Testis (tissue), 3 donors: ENCODE data around the gene INTS2. TPM values are rescaled to one million over a fixed set of nuclear protein-coding genes. Genes with fewer than 3 reads are reported as not detected.

Experiments used
- DNase-seq: peaks from one replicate; pipeline ENCODE4 v3.0.0-alpha.2; 2019
- H3K27ac ChIP-seq, 2 donors: fragments of 200-600 bp; sonication (generic); one replicate each; pipeline ENCODE4 v1.5.1; 2019
- H3K27me3 ChIP-seq: fragments of 200-600 bp; sonication (generic); one replicate; pipeline ENCODE4 v1.5.1; 2019
- H3K36me3 ChIP-seq: fragments of 200-600 bp; sonication (generic); one replicate; pipeline ENCODE4 v1.5.1; 2017; ENCODE audit warnings: low read depth; ENCODE audit errors: missing control alignments
- H3K4me1 ChIP-seq: fragments of 200-600 bp; sonication (generic); one replicate; pipeline ENCODE4 v1.5.1; 2019
- H3K4me3 ChIP-seq, 2 donors: fragments of 200-600 bp; sonication (generic); one replicate each; pipeline ENCODE4 v1.5.1; 2017 to 2019
- H3K9me3 ChIP-seq: fragments of 200-600 bp; sonication (generic); one replicate; pipeline ENCODE4 v1.5.1; 2017
- POLR2A ChIP-seq: fragments of 450-650 bp; IDR thresholded peaks from one replicate; pipeline ENCODE4 v1.6.1; 2017; ENCODE audit warnings: antibody characterized with exemption, mild to moderate bottlenecking, moderate library complexity
- WGBS, 2 donors: methylation state at CpG; one replicate each; pipeline ENCODE4 v1.1.5; 2018; 5-methylcytosine and 5-hydroxymethylcytosine counted together
- intact Hi-C: fragments of 100-400 bp; cut with DNase I; formaldehyde crosslinking; loops from one replicate; pipeline ENCODE4 v1.15.1; 2023; ENCODE audit warnings: low total_unique reads
- polyA plus RNA-seq: library from polyadenylated mRNA; stranded (reverse); fragments of 350-450 nt; fragmentation: Illumina TruSeq; extraction: RNeasy Lipid Tissue Mini Kit (QIAGEN cat#74804); gene quantifications from one replicate; pipeline ENCODE4 v1.2.3, GENCODE V29; 2014; ENCODE audit warnings: low read depth, low replicate concordance; ENCODE audit not compliant: insufficient read depth
- total RNA-seq, 2 donors: library from RNA; depleted of rRNA; stranded (reverse); fragments of >200 nt; gene quantifications; one replicate each; pipeline ENCODE4 v1.2.3, GENCODE V29; 2016
- TF ChIP-seq, protein P1 (sequence below), 3 experiments: fragments of 450-650 bp in 2 of 3; fragments of 200-600 bp in 1 of 3; sonication (generic) in 1 of 3; IDR thresholded peaks; one replicate each; pipeline ENCODE4 v1.5.1; 2016 to 2019; ENCODE audit warnings: antibody characterized with exemption in 3 of 3, mild to moderate bottlenecking in 2 of 3, moderate library complexity in 1 of 3

INTS2 gene
- total and polyA plus RNA-seq, 3 donors from 2014 or later, result 9.6 to 28.1 (median 25.7) TPM

DNA sequence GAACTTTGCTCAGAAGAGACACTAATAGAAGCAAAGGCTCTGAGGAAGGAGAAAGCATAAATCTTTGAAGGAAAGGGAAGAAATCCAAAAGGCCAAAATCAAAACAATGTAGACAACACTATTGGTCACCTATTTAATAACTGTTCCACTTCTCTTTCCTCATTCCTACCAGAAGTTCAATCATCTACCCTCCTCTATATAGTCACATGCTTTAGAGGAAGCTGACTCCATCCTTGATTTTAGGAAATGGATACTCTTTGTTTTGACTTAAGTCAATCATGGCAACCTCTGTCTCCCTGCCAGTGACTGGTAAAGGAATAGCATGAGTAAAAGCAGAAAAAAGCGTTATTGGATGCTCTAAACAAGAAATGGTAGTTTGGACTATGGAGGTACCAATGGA is 71.7 kb downstream of the INTS2 start:
- 92 to 93% methylated on average over 1 of the region's 1 CpG for WGBS, 2 donors
- H3K27me3 ChIP-seq, result no peaks in the 10 kb centered on the region
- DNase-seq, result no peak
- H3K4me1 ChIP-seq, result no peaks in the 10 kb centered on the region
- H3K27ac ChIP-seq, result no peak overlapping the region
- intact Hi-C loops, result no loop called here
- H3K9me3 ChIP-seq, result no peaks in the 10 kb centered on the region
- no peaks in the 10 kb centered on the region for H3K36me3 ChIP-seq
- TF ChIP-seq POLR2A, result no peak
- TF ChIP-seq, protein P1, sequence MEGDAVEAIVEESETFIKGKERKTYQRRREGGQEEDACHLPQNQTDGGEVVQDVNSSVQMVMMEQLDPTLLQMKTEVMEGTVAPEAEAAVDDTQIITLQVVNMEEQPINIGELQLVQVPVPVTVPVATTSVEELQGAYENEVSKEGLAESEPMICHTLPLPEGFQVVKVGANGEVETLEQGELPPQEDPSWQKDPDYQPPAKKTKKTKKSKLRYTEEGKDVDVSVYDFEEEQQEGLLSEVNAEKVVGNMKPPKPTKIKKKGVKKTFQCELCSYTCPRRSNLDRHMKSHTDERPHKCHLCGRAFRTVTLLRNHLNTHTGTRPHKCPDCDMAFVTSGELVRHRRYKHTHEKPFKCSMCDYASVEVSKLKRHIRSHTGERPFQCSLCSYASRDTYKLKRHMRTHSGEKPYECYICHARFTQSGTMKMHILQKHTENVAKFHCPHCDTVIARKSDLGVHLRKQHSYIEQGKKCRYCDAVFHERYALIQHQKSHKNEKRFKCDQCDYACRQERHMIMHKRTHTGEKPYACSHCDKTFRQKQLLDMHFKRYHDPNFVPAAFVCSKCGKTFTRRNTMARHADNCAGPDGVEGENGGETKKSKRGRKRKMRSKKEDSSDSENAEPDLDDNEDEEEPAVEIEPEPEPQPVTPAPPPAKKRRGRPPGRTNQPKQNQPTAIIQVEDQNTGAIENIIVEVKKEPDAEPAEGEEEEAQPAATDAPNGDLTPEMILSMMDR (IDR thresholded peaks at IDR 0.05), result no peak
- H3K4me3 ChIP-seq, result no peak overlapping the region

DNA sequence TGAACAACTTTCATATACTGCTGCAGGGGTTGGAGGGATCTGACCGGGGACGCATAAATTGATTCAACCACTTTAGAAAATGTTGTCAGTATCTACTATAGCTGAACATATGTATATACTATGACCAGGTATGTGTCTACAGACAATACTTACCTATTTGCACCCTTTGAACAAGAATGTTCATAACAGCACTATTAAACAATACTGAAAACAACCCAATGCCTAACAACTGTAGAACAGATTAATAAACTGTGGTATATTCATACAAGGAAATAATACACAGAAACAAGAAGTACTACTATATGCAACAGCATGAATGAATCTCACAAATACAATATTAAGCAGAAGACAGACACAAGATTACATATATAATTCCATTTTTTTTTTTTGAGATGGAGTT is 74.9 kb downstream of the INTS2 start:
- Histone ChIP-seq H3K4me3 (no peak overlapping the region), H3K36me3 (no peaks in the 10 kb centered on the region), H3K9me3 (no peaks in the 10 kb centered on the region), H3K27ac (no peak overlapping the region), H3K27me3 (no peaks in the 10 kb centered on the region), H3K4me1 (no peaks in the 10 kb centered on the region)
- 96 to 100% methylated on average over 2 of the region's 2 CpGs for WGBS, 2 donors
- intact Hi-C loops, result no loop called here
- DNase-seq, result no peak
- no peak for TF ChIP-seq POLR2A
- TF ChIP-seq, protein P1 (IDR thresholded peaks at IDR 0.05), result no peak

DNA sequence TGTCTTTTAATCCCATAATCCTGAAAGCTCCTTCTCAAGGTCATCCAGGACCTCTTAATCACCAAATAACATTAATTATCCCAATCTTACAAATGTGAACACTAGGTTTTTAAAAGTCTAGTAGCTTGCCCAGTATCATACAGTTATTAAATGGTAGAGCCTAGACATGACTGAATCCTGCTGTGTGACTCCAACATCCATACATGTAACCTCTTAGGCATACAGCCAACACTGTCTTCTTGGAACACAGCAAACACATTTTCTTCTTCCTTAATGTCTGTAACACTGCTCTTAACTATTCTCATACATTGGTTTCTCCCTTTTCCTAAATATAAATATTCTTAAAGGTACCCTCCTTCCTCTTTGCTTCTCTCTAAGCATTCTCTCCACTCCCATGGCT is 78.1 kb downstream of the INTS2 start:
- intact Hi-C loops, result no loop called here
- Histone ChIP-seq H3K27me3 (no peaks in the 10 kb centered on the region), H3K36me3 (no peaks in the 10 kb centered on the region), H3K27ac (no peak overlapping the region), H3K4me1 (no peaks in the 10 kb centered on the region), H3K4me3 (no peak overlapping the region), H3K9me3 (no peaks in the 10 kb centered on the region)
- TF ChIP-seq, protein P1 (IDR thresholded peaks at IDR 0.05), result no peak
- no peak for TF ChIP-seq POLR2A
- no peak for DNase-seq

DNA sequence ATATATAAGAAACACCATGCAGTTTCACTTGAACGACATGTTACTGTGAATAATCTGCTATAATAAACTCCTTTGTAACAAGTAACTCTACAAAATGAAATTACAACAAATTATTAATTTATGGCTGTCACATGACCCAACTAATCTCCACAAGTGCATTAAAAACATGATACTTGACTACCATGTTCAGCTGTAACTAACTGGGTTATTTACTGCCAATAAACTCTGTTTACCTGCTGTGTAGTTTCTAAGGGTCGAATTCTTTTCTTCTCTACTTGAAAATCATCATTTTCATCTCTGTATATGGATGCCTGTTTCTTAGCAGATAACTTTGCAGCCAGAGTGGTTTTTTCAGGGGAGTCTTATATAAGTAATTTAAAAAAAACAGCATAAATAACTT is 78.9 kb downstream of the INTS2 start:
- Histone ChIP-seq H3K27ac (no peak overlapping the region), H3K4me3 (no peak overlapping the region), H3K27me3 (no peaks in the 10 kb centered on the region), H3K4me1 (no peaks in the 10 kb centered on the region), H3K9me3 (no peaks in the 10 kb centered on the region), H3K36me3 (no peaks in the 10 kb centered on the region)
- intact Hi-C loops, result no loop called here
- DNase-seq, result no peak
- TF ChIP-seq POLR2A, result no peak
- TF ChIP-seq, protein P1 (IDR thresholded peaks at IDR 0.05), result no peak
- WGBS, 2 donors, result 64 to 85% methylated on average over 2 of the region's 2 CpGs

DNA sequence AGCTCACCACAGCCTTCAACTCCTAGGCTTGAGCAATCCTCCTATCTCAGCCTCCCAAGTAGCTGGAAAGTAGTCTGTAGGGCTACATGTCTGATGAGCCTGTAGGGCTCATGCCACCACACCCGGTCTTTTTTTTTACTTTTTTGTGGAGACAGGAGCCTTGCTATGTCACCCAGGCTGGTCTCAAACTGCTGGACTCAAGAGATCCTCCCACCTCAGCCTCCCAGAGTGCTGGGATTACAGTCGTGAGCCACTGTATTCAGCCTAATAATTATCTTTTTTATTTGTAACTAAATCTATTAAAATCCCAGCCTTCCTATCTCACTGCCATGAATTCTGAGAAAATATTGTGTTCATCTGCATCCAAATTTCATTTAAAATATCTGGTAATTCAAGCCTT is 79.5 kb downstream of the INTS2 start:
- no peak overlapping the region for H3K4me3 ChIP-seq
- H3K27ac ChIP-seq, result no peak overlapping the region
- 84 to 91% methylated on average over 2 of the region's 2 CpGs for WGBS, 2 donors
- H3K9me3 ChIP-seq, result no peaks in the 10 kb centered on the region
- H3K4me1 ChIP-seq, result no peaks in the 10 kb centered on the region
- intact Hi-C loops, result no loop called here
- H3K36me3 ChIP-seq, result no peaks in the 10 kb centered on the region
- H3K27me3 ChIP-seq, result no peaks in the 10 kb centered on the region
- DNase-seq, result no peak
- no peak for TF ChIP-seq POLR2A
- TF ChIP-seq, protein P1 (IDR thresholded peaks at IDR 0.05), result no peak
